ENCODE data around the gene CACNG4. TPM values are rescaled to one million over a fixed set of nuclear protein-coding genes. Genes with fewer than 3 reads are reported as not detected.

The CACNG4 gene
- total RNA-seq, 1 donor from 2014 or later: 0.34 TPM

- Histone ChIP-seq H3K4me2 (no peak overlapping the region), H3K4me1 (no peaks in the 10 kb centered on the region), H4K20me1 (ENCODE audit: low read depth) (no peaks in the 10 kb centered on the region), H3K9me3 (ENCODE audit: low read depth) (no peaks in the 10 kb centered on the region), H2AFZ (replicated peaks) (no peak overlapping the region), H3K9ac (no peak overlapping the region), H3K4me3 (no peak overlapping the region), H3K36me3 (no peaks in the 10 kb centered on the region), H3K79me2 (ENCODE audit: low read depth) (no peaks in the 10 kb centered on the region), H3K27me3 (no peaks in the 10 kb centered on the region), H3K27ac (no peak overlapping the region), H3F3A (ENCODE audit: low read depth) (no peaks in the 10 kb centered on the region)
- Mint-ChIP-seq H3K4me3 (no peak overlapping the region), H3K4me1 (peaks cover 9% of the 10 kb centered on the region), H3K27me3 (ENCODE audit: insufficient read depth, low read depth) (peaks cover 12% of the 10 kb centered on the region), H3K9me3 (no peaks in the 10 kb centered on the region), H3K27ac (no peak overlapping the region), H3K36me3 (peaks cover 27% of the 10 kb centered on the region)
- no peak for DNase-seq (ENCODE audit: low spot score)
- TF ChIP-seq CTCF (IDR thresholded peaks at IDR 0.05) (no peak), EZH2phosphoT487 (IDR thresholded peaks at IDR 0.05) (no peak), EZH2 (IDR thresholded peaks at IDR 0.05) (no peak)
Measured at GRCh38 chr17:66994361-66994760, 29.9 kb downstream of the CACNG4 start.

GRCh38 chr17:66994930-66995535 lies 30.5 kb downstream of the CACNG4 start:
- Mint-ChIP-seq H3K9me3 (peaks cover 1% of the 10 kb centered on the region), H3K4me3 (no peak overlapping the region), H3K36me3 (peaks cover 27% of the 10 kb centered on the region), H3K27ac (peak overlapping the region; percentile 50), H3K27me3 (ENCODE audit: insufficient read depth, low read depth) (peaks cover 12% of the 10 kb centered on the region), H3K4me1 (peaks cover 6% of the 10 kb centered on the region)
- Histone ChIP-seq H3K4me1 (no peaks in the 10 kb centered on the region), H3F3A (ENCODE audit: low read depth) (no peaks in the 10 kb centered on the region), H3K9me3 (ENCODE audit: low read depth) (no peaks in the 10 kb centered on the region), H4K20me1 (ENCODE audit: low read depth) (no peaks in the 10 kb centered on the region), H3K79me2 (ENCODE audit: low read depth) (no peaks in the 10 kb centered on the region), H3K27ac (no peak overlapping the region), H3K4me2 (no peak overlapping the region), H3K36me3 (no peaks in the 10 kb centered on the region), H3K9ac (no peak overlapping the region), H3K4me3 (no peak overlapping the region), H3K27me3 (no peaks in the 10 kb centered on the region), H2AFZ (replicated peaks) (no peak overlapping the region)
- no peak for DNase-seq (ENCODE audit: low spot score)
- TF ChIP-seq CTCF (IDR thresholded peaks at IDR 0.05) (no peak), EZH2 (IDR thresholded peaks at IDR 0.05) (no peak), EZH2phosphoT487 (IDR thresholded peaks at IDR 0.05) (no peak)

GRCh38 chr17:66995944-66996343 lies 31.4 kb downstream of the CACNG4 start:
- Mint-ChIP-seq H3K36me3 (peaks cover 32% of the 10 kb centered on the region), H3K27me3 (ENCODE audit: insufficient read depth, low read depth) (peaks cover 13% of the 10 kb centered on the region)
- H3K4me3 ChIP-seq: no peak overlapping the region

More at GRCh38 chr17:66995944-66996343, 31.4 kb downstream of the CACNG4 start:
- Histone ChIP-seq H4K20me1 (ENCODE audit: low read depth) (no peaks in the 10 kb centered on the region), H3K9me3 (ENCODE audit: low read depth) (no peaks in the 10 kb centered on the region), H3K27me3 (no peaks in the 10 kb centered on the region), H3K4me2 (no peak overlapping the region), H3K27ac (no peak overlapping the region), H3K36me3 (no peaks in the 10 kb centered on the region), H3K4me1 (no peaks in the 10 kb centered on the region), H3F3A (ENCODE audit: low read depth) (no peaks in the 10 kb centered on the region), H3K9ac (no peak overlapping the region), H3K79me2 (ENCODE audit: low read depth) (no peaks in the 10 kb centered on the region), H2AFZ (replicated peaks) (no peak overlapping the region)
- Mint-ChIP-seq H3K9me3 (peaks cover 8% of the 10 kb centered on the region), H3K27ac (no peak overlapping the region), H3K4me1 (peaks cover 6% of the 10 kb centered on the region), H3K4me3 (no peak overlapping the region)
- no peak for DNase-seq (ENCODE audit: low spot score)
- TF ChIP-seq CTCF (IDR thresholded peaks at IDR 0.05): no peak
- TF ChIP-seq EZH2 (IDR thresholded peaks at IDR 0.05): no peak
- no peak for TF ChIP-seq EZH2phosphoT487 (IDR thresholded peaks at IDR 0.05)
